GM18951 (cell line): Measurements from ENCODE around the gene THSD7B.

Experiments
- POLR2A ChIP-seq: IDR thresholded peaks from 4 replicates; pipeline ENCODE4 v1.6.1; 2011; ENCODE audit warnings: mild to moderate bottlenecking; ENCODE audit not compliant: insufficient read length, insufficient read depth; ENCODE audit errors: extremely low read depth
- in situ Hi-C: fragments of 300-500 bp; cut with MboI; formaldehyde crosslinking; loops from one replicate; pipeline ENCODE4 v1.12.0; 2022; ENCODE audit warnings: low sequenced_read_pairs, mixed read lengths, inconsistent platforms; ENCODE audit not compliant: unreplicated experiment

The THSD7B gene

DNA sequence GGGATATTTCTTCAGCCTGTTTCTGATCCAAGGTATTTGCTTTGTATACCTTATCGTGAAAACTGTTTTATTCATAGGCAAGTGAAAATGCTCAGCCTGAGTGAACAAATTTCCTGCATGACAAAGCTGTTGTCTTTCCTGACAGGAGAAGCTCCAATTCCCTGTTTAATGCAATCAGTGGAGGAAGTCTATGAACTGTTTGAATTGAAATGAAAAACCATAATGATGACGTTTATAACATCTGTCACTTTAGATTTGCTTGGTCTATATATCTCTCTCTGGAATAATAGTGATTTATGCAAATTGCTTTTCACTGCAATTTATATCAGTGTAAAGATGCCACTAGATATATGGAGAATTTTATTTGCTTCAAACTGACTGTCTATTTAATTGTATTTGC, 959.6 kb downstream of the THSD7B start:
- in situ Hi-C loops: no loop called here
- no peak for TF ChIP-seq POLR2A
